BLaER1 treated with 17β-estradiol and CSF1 and Interleukin-3, amounts not matched to agents 10 nM and 100 nM (cell line): Measurements from ENCODE around the gene MCAM.
A peak's percentile ranks its signal among the peaks of the same experiment; 100 is the strongest.

Experiments used
- H3K27ac ChIP-seq, 11 experiments: shearing (Covaris generic); formaldehyde crosslinking; 2 replicates each; pipeline ENCODE4 v1.8.1; 2022
- H3K27me3 ChIP-seq, 11 experiments: shearing (Covaris generic); formaldehyde crosslinking; 2 replicates each; pipeline ENCODE4 v1.8.1; 2022
- H3K36me3 ChIP-seq, 11 experiments: shearing (Covaris generic); formaldehyde crosslinking; 2 replicates each; pipeline ENCODE4 v1.8.1; 2022
- H3K4me1 ChIP-seq, 10 experiments: shearing (Covaris generic); formaldehyde crosslinking; 2 replicates each; pipeline ENCODE4 v1.8.1; 2022
- H3K4me2 ChIP-seq, 11 experiments: shearing (Covaris generic); formaldehyde crosslinking; 2 replicates each; pipeline ENCODE4 v1.8.1; 2022
- H3K4me3 ChIP-seq, 10 experiments: shearing (Covaris generic); formaldehyde crosslinking; 2 replicates each; pipeline ENCODE4 v1.8.1; 2022
- H3K9ac ChIP-seq, 11 experiments: shearing (Covaris generic); formaldehyde crosslinking; 2 replicates each; pipeline ENCODE4 v1.8.1; 2022
- H3K9me3 ChIP-seq, 11 experiments: shearing (Covaris generic); formaldehyde crosslinking; replicated peaks in 1 of 11; 2 replicates each; pipeline ENCODE4 v1.8.1; 2022
- H4K20me1 ChIP-seq, 11 experiments: shearing (Covaris generic); formaldehyde crosslinking; 2 replicates each; pipeline ENCODE4 v1.8.1; 2022
- Cebpa-rat ChIP-seq, 11 experiments: shearing (Covaris generic); IDR thresholded peaks; 2 replicates each; pipeline ENCODE4 v1.8.1; 2022

MCAM gene, protein sequence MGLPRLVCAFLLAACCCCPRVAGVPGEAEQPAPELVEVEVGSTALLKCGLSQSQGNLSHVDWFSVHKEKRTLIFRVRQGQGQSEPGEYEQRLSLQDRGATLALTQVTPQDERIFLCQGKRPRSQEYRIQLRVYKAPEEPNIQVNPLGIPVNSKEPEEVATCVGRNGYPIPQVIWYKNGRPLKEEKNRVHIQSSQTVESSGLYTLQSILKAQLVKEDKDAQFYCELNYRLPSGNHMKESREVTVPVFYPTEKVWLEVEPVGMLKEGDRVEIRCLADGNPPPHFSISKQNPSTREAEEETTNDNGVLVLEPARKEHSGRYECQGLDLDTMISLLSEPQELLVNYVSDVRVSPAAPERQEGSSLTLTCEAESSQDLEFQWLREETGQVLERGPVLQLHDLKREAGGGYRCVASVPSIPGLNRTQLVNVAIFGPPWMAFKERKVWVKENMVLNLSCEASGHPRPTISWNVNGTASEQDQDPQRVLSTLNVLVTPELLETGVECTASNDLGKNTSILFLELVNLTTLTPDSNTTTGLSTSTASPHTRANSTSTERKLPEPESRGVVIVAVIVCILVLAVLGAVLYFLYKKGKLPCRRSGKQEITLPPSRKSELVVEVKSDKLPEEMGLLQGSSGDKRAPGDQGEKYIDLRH

DNA sequence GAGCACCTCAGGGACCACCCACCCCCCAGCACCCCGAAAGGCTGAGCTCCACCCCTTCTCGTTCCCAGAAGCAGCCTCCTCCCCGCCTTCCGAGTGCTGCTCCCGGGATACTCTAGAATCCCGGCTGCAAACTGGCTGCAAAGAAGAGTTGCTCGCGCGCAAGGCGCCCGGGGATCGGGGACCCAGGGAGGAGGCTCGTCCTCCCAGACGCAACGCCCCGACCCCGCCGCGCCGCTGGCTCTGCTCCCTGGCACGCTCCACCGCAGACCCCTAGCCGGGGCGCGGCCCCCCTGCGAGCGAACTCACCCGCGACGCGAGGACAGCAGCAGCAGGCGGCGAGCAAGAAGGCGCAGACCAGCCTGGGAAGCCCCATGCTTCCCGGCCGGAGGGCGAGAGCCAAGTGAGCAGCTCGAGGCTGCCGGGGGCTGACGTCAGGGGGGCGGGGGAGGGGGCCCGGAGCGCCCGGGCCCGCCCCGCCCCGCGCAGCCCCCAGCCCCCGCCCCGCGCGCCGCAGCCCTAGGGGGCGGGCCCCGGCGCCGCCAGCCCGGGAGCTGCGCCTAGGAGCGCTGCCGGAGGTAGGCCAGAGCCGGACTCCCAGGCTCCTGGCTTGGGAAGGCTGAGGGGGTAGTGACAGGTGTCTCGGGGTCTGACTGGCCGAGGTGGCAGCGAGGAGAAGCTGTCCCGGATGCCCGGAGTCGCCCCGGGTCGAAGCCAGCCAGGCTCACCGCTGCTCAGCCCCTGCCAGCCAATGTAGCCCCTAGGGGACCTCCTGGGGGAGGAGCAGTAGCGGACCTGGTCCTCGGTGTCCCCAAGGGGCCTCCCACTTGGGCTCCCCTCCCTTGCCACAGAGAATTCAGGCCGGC is at the start of gene MCAM:
Gene MCAM (minus strand): TSS at position 402 of the 863 bp plus-strand sequence. CDS start 29 bp downstream, at position 373.
- Histone ChIP-seq H3K36me3 (peaks cover 0 to 31% (median 28%) of the 10 kb centered on the region in 11 experiments; a peak in 16 of 22 replicates), H4K20me1 (peaks cover 0 to 43% (median 2%) of the 10 kb centered on the region in 11 experiments; a peak in 9 of 22 replicates), H3K9me3 (no peaks in the 10 kb centered on the region), H3K4me3 (peak within 1 kb of the TSS; percentile 49 to 85 (median 76)), H3K27me3 (peaks cover 0 to 30% (median 0%) of the 10 kb centered on the region in 11 experiments; a peak in 8 of 22 replicates), H3K9ac (peak within 1 kb of the TSS; percentile 11 to 90 (median 77); a peak in 21 of 22 replicates), H3K4me1 (peaks cover 59 to 74% (median 71%) of the 10 kb centered on the region in 10 experiments), H3K27ac (peak within 1 kb of the TSS in 9 of 11 experiments; percentile 76 to 87 (median 80); a peak in 17 of 22 replicates), H3K4me2 (peak within 1 kb of the TSS; percentile 95 to 100 (median 99))
- no peak for TF ChIP-seq Cebpa-rat (IDR thresholded peaks at IDR 0.05)

DNA sequence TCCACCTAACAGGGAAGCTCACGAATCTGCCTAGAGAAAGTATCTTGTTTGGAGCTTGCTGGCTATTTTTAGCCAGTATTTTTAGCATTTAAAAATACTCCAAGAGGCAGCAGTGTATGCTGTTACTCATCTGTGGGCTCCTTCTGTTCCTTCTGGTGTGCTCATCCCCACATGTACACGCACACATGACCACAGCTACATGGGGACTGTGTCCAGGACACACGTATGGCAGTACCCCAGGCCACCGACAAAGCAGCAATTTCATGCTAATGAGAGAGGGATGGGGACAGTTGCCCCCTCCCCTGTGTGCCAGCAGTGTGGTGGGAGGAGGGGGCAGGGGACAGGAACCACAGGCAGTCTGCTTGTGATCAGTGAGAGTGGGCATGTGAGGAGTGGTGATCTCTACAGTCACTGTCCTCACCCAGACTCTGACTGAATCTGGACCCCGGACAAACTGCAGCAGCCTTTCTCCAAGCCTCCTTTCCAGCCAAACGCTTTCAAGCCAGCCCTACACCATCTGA is 48.2 kb upstream of the MCAM start:
- H3K27ac ChIP-seq, result no peak overlapping the region; a peak in 1 of 22 replicates
- peaks cover 70 to 93% (median 82%) of the 10 kb centered on the region in 10 experiments for H3K4me1 ChIP-seq
- no peaks in the 10 kb centered on the region for H3K9me3 ChIP-seq
- H3K4me3 ChIP-seq, result no peak overlapping the region
- no peaks in the 10 kb centered on the region for H3K36me3 ChIP-seq
- H3K9ac ChIP-seq, result peak overlapping the region in 1 of 11 experiments; percentile 8; a peak in 1 of 22 replicates
- H3K4me2 ChIP-seq, result peak overlapping the region; percentile 67 to 89 (median 81)
- no peak for TF ChIP-seq Cebpa-rat (IDR thresholded peaks at IDR 0.05)
- H4K20me1 ChIP-seq, result peaks cover 0 to 11% (median 0%) of the 10 kb centered on the region in 11 experiments; a peak in 3 of 22 replicates
- peaks cover 13 to 29% (median 24%) of the 10 kb centered on the region in 11 experiments; a peak in 21 of 22 replicates for H3K27me3 ChIP-seq

DNA sequence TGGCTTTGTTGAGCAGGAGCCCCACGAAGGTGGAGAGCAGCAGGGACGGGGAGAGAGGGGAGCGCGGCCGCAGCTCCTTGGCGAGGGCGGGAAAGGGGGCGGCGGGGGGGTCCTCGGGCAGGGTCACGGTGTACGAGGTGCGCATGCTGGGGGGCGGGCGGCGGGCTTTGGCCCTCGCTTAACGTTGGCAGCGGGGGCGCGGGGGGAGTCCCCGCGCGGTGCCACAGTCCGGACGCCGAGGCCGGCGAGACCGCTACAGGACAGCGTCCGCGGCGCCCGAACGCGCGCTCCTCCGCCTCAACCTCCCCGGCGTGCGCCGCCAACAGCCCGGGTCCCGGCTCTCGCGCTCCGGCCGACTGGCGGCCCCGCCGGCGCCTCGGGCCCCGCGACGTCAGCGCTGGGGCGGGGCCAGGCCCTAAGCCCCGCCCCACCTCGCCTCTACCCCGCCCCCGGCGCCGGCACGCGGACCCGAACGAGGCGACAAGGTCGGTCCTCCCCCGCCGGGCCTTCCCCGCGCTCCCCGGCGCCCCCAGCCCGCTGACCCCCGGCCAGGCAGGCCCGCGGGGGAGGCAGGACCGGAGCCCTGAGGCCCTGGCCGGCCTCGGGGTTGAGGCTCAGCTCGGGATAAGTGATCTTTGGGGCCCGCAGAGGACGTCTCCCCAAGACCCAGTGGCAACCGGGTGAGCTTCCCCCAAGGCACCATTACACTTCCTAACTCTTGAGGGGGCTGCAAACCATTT is 47.1 kb upstream of the MCAM start:
- H3K9me3 ChIP-seq, result no peaks in the 10 kb centered on the region
- peaks cover 81 to 97% (median 87%) of the 10 kb centered on the region in 10 experiments for H3K4me1 ChIP-seq
- H3K9ac ChIP-seq, result peak overlapping the region in 10 of 11 experiments; percentile 46 to 71 (median 65); a peak in 18 of 22 replicates
- H3K4me2 ChIP-seq, result peak overlapping the region; percentile 67 to 89 (median 81)
- H3K36me3 ChIP-seq, result 0 out of 22 replicates have a peak, but pooled peaks cover 0 to 4% (median 0%) of the 10 kb centered on the region in 11 experiments
- no peak for TF ChIP-seq Cebpa-rat (IDR thresholded peaks at IDR 0.05)
- H3K27ac ChIP-seq, result peak overlapping the region in 2 of 11 experiments; percentile 25 to 48; a peak in 5 of 22 replicates
- H4K20me1 ChIP-seq, result peaks cover 0 to 11% (median 0%) of the 10 kb centered on the region in 11 experiments; a peak in 3 of 22 replicates
- peaks cover 13 to 29% (median 24%) of the 10 kb centered on the region in 11 experiments; a peak in 21 of 22 replicates for H3K27me3 ChIP-seq
- peak overlapping the region; percentile 42 to 67 (median 52); a peak in 19 of 20 replicates for H3K4me3 ChIP-seq

DNA sequence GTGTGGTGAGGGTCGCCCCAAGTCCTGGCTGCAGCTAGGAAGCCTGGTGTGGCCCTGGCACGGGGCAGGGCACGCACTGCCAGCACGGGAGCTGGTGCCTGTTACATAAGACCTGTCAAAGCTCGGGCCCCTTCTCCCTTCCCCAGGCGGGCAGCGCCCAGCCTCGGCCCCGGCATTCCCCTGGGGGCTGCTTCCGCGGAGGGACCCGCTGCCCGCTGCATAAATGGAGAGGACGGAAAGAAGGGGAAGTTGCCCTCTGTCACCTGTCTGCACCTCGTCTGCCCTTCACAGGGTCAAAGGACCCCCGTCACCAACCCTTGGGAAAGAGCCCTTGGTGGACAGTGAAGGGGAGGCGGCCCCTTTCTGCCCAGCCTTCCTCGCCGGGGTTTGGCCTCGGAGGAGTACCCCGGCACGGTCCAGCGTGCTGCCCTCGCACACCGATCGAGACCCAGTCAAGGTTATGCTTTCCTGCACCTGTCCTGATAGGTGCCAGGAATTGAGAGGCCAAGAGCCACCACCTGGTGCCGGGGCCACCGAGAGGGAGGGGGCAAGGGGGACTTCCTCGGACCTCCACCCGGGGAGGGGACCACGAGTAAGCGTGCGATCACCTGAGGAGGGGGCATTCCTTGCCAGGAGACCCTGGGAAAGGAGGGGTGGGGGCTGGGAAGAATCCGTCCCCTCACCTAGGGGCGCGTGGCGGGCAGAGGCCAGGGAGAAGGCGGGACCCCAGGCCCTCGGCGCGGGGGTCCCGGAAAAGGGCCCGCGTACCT is 46.3 kb upstream of the MCAM start:
- peaks cover 0 to 11% (median 0%) of the 10 kb centered on the region in 11 experiments; a peak in 3 of 22 replicates for H4K20me1 ChIP-seq
- H3K4me2 ChIP-seq, result peak overlapping the region; percentile 67 to 89 (median 81)
- H3K9ac ChIP-seq, result peak overlapping the region in 5 of 11 experiments; percentile 64 to 71 (median 67); a peak in 5 of 22 replicates
- H3K27me3 ChIP-seq, result peaks cover 13 to 29% (median 24%) of the 10 kb centered on the region in 11 experiments; a peak in 21 of 22 replicates
- H3K27ac ChIP-seq, result no peak overlapping the region
- H3K36me3 ChIP-seq, result 0 out of 22 replicates have a peak, but pooled peaks cover 0 to 7% (median 0%) of the 10 kb centered on the region in 11 experiments
- no peak for TF ChIP-seq Cebpa-rat (IDR thresholded peaks at IDR 0.05)
- peaks cover 77 to 97% (median 83%) of the 10 kb centered on the region in 10 experiments for H3K4me1 ChIP-seq
- H3K9me3 ChIP-seq, result no peaks in the 10 kb centered on the region
- peak overlapping the region; percentile 42 to 67 (median 52); a peak in 18 of 20 replicates for H3K4me3 ChIP-seq

DNA sequence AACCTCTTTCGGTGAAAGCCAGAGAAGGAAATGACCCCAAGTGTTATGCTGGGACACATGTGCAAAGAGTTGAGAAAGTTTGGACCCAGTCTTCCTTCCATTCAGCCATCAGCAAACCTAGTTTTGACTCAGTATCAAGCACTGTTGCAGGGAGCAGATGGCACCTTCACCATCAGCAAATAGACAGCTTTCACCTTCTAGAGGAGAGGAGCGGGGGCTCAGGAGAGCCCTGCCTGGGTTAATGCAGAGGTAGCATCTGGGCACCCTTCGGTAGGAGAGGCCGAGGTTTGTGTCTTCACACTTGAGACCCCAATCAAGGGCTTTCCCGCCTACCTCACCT is 45.8 kb upstream of the MCAM start:
- Histone ChIP-seq H3K4me1 (peaks cover 77 to 97% (median 83%) of the 10 kb centered on the region in 10 experiments), H3K27me3 (peaks cover 13 to 29% (median 24%) of the 10 kb centered on the region in 11 experiments; a peak in 21 of 22 replicates), H4K20me1 (peaks cover 0 to 11% (median 0%) of the 10 kb centered on the region in 11 experiments; a peak in 3 of 22 replicates), H3K27ac (no peak overlapping the region), H3K4me2 (peak overlapping the region; percentile 67 to 89 (median 81)), H3K9ac (no peak overlapping the region), H3K4me3 (peak overlapping the region in 3 of 10 experiments; percentile 50 to 58 (median 58); a peak in 3 of 20 replicates), H3K9me3 (no peaks in the 10 kb centered on the region), H3K36me3 (0 out of 22 replicates have a peak, but pooled peaks cover 0 to 7% (median 0%) of the 10 kb centered on the region in 11 experiments)
- no peak for TF ChIP-seq Cebpa-rat (IDR thresholded peaks at IDR 0.05)

DNA sequence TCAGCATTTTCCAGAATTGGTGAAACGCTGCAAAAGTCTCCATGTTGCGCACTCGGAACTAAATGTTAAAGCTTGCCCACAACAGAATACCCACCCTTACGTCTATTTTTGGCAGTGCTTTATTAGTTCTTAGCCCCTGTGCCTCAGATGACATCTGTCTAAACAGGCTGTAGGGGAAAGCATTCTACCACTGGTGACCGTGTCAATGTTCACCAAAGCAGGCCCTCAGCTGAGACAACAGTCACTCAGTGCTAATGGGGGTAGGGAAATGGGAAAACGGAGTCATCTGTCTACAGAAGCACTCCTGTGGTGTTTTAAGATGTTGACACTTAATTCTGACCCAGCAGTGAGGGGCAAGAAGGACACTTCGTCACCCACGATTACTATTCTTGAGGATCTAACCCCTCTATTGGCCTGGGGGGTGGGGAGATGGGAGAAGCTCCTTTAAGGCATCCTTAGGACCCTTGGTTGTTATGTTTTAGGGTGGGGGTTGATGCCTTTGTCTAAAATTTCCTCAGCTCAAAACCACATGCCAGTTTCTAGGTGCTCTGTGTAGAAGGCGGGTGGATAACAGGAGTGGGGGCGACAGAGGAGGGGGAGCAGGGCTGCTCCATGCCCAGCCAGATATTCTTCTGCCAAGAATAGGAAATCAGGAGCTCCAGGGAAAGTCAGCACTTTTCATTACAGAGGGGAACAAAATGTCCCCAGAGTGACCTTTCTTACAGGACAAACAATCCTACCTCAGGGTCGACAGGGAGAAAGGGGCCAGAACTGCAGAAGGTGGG is 45.2 kb upstream of the MCAM start:
- Histone ChIP-seq H3K9ac (peak overlapping the region in 3 of 11 experiments; percentile 1 to 48 (median 18); a peak in 3 of 22 replicates), H3K27ac (peak overlapping the region in 4 of 11 experiments; percentile 10 to 42 (median 22); a peak in 4 of 22 replicates), H3K36me3 (0 out of 22 replicates have a peak, but pooled peaks cover 0 to 7% (median 0%) of the 10 kb centered on the region in 11 experiments), H3K9me3 (no peaks in the 10 kb centered on the region), H3K4me1 (peaks cover 73 to 93% (median 81%) of the 10 kb centered on the region in 10 experiments), H3K4me2 (peak overlapping the region; percentile 67 to 89 (median 81)), H4K20me1 (peaks cover 0 to 11% (median 0%) of the 10 kb centered on the region in 11 experiments; a peak in 3 of 22 replicates), H3K27me3 (peaks cover 13 to 29% (median 24%) of the 10 kb centered on the region in 11 experiments; a peak in 21 of 22 replicates), H3K4me3 (no peak overlapping the region; a peak in 1 of 20 replicates)
- no peak for TF ChIP-seq Cebpa-rat (IDR thresholded peaks at IDR 0.05)
